ENCODE measurements around the gene NBPF3. TPM values are rescaled to one million over a fixed set of nuclear protein-coding genes. Genes with fewer than 3 reads are reported as not detected.
"Not testable (repeated sequence)": the region's sequence is repeated elsewhere in the genome, so short reads cannot be mapped to it uniquely, and the experiment has no call there.

The NBPF3 gene
- total RNA-seq, 1 donor from 2014 or later = 30.4 TPM

- Mint-ChIP-seq H3K36me3 (ENCODE audit: unreplicated experiment) (no peaks in the 10 kb centered on the region), H3K4me1 (ENCODE audit: unreplicated experiment) (no peaks in the 10 kb centered on the region), H3K27ac (ENCODE audit: unreplicated experiment) (no peak overlapping the region), H3K27me3 (ENCODE audit: unreplicated experiment) (peaks cover 40% of the 10 kb centered on the region), H3K9me3 (ENCODE audit: unreplicated experiment) (no peaks in the 10 kb centered on the region), H3K4me3 (ENCODE audit: unreplicated experiment) (no peak overlapping the region)
- no peak for TF ChIP-seq CTCF (IDR thresholded peaks at IDR 0.05)
- DNase-seq (ENCODE audit: extremely low spot score, unreplicated experiment) = no peak
Measured at GRCh38 chr1:21397813-21398188, 42.1 kb upstream of the NBPF3 start.

DNA sequence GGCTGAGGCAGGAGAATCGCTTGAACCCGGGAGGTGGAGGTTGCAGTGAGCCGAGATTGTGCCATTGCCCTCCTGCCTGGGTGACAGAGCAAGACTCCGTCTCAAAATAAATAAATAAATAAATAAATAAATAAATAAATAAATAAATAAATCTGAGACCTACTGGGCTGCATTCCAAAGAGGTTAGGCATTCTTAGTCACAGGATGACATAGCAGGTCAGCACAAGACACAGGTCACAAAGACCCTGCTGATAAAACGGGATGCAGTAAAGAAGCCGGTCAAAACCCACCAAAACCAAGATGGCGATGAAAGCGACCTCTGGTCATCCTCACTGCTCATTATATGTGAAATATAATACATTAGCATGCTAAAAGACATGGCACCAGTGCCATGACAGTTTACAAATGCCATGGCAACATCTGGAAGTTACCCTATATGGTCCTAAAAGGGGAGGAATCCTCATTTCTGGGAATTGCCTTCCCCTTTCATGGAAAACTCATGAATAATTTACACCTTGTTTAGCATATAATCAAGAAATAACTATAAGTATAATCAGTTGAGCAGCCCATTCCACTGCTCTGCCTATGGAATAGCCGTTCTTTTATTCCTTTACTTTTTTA is 38.1 kb upstream of the NBPF3 start:
- H3K27me3 Mint-ChIP-seq (ENCODE audit: unreplicated experiment) = peaks cover 36% of the 10 kb centered on the region
- H3K4me1 Mint-ChIP-seq (ENCODE audit: unreplicated experiment) = not testable (repeated sequence)

DNA sequence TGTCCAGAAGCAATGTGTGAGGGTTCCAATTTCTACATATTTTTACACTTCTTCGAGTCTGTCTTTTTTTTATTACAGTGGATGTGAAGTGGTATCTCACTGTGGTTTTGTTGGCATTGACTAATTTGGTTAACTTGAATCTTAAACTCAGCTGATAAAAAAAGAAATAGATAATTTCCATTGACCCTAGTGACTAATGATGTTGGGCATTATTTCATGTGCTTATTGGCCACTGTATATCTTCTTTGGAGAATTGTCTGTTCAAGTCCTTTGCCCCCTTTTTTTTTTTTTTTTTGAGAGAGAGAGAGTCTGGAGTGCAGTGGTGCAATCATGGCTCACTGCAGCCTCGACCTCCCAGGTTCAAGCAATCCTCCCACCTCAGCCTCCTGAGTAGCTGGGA is 33.3 kb upstream of the NBPF3 start:
- no peak for TF ChIP-seq CTCF (IDR thresholded peaks at IDR 0.05)
- Mint-ChIP-seq H3K27ac (ENCODE audit: unreplicated experiment) (no peak overlapping the region), H3K27me3 (ENCODE audit: unreplicated experiment) (peaks cover 39% of the 10 kb centered on the region), H3K4me3 (ENCODE audit: unreplicated experiment) (no peak overlapping the region), H3K4me1 (ENCODE audit: unreplicated experiment) (no peaks in the 10 kb centered on the region), H3K36me3 (ENCODE audit: unreplicated experiment) (no peaks in the 10 kb centered on the region), H3K9me3 (ENCODE audit: unreplicated experiment) (no peaks in the 10 kb centered on the region)
- DNase-seq (ENCODE audit: extremely low spot score, unreplicated experiment) = no peak

More for the DNA sequence above, 38.1 kb upstream of the NBPF3 start:
- not testable (repeated sequence) for H3K36me3 Mint-ChIP-seq (ENCODE audit: unreplicated experiment); H3K4me3 Mint-ChIP-seq (ENCODE audit: unreplicated experiment); H3K27ac Mint-ChIP-seq (ENCODE audit: unreplicated experiment); DNase-seq (ENCODE audit: extremely low spot score, unreplicated experiment); H3K9me3 Mint-ChIP-seq (ENCODE audit: unreplicated experiment)

- DNase-seq (ENCODE audit: extremely low spot score, unreplicated experiment); H3K27ac Mint-ChIP-seq (ENCODE audit: unreplicated experiment); H3K4me3 Mint-ChIP-seq (ENCODE audit: unreplicated experiment); H3K9me3 Mint-ChIP-seq (ENCODE audit: unreplicated experiment); H3K36me3 Mint-ChIP-seq (ENCODE audit: unreplicated experiment); H3K4me1 Mint-ChIP-seq (ENCODE audit: unreplicated experiment): not testable (repeated sequence)
- peaks cover 54% of the 10 kb centered on the region for H3K27me3 Mint-ChIP-seq (ENCODE audit: unreplicated experiment)
Measured at GRCh38 chr1:21409897-21410296, 30.0 kb upstream of the NBPF3 start.

DNA sequence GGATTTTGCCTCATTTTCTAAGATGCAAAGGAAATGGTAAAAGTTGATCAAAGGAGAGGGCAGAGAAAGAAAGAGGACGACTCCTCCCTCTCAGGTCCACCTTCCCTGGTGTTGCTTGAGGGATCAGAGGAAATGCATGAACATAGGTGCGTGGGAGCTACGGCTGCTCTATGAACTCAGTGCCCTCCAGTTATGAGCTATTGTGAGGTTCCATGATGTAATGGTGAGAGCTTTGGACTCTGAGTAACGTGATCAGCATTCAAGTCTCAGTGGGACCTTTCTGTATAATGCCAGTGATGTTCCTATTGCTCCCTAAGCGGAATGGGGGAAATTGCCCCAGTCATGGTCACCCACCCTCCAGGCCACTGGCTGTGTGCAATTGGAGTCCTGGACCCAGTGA is 25.9 kb upstream of the NBPF3 start:
- no peak overlapping the region for H3K27ac Mint-ChIP-seq (ENCODE audit: unreplicated experiment)
- peaks cover 65% of the 10 kb centered on the region for H3K27me3 Mint-ChIP-seq (ENCODE audit: unreplicated experiment)
- H3K9me3 Mint-ChIP-seq (ENCODE audit: unreplicated experiment) = no peaks in the 10 kb centered on the region
- no peaks in the 10 kb centered on the region for H3K36me3 Mint-ChIP-seq (ENCODE audit: unreplicated experiment)
- TF ChIP-seq CTCF (IDR thresholded peaks at IDR 0.05) = no peak
- no peak for DNase-seq (ENCODE audit: extremely low spot score, unreplicated experiment)
- H3K4me3 Mint-ChIP-seq (ENCODE audit: unreplicated experiment) = no peak overlapping the region
- no peaks in the 10 kb centered on the region for H3K4me1 Mint-ChIP-seq (ENCODE audit: unreplicated experiment)

DNA sequence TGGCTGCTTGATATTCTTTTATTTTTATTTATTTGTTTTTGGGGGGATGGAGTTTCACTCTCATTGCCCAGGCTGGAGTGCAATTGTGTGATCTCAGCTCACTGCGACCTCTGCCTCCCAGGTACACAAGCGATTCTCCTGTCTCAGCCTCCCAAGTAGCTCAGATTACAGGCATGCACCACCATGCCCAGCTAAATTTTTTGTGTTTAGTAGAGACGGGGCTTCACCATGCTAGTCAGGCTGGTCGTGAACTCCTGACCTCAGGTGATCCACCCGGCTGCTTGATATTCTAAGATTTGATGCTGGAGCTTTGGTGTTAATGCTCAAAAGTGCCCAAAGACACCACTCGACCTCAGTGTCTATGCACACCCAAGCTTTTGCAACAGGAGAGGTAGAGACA is 19.6 kb upstream of the NBPF3 start:
- peaks cover 62% of the 10 kb centered on the region for H3K27me3 Mint-ChIP-seq (ENCODE audit: unreplicated experiment)
- not testable (repeated sequence) for DNase-seq (ENCODE audit: extremely low spot score, unreplicated experiment); H3K36me3 Mint-ChIP-seq (ENCODE audit: unreplicated experiment); H3K4me3 Mint-ChIP-seq (ENCODE audit: unreplicated experiment); H3K9me3 Mint-ChIP-seq (ENCODE audit: unreplicated experiment); H3K4me1 Mint-ChIP-seq (ENCODE audit: unreplicated experiment); H3K27ac Mint-ChIP-seq (ENCODE audit: unreplicated experiment)

GRCh38 chr1:21421307-21421706 is 18.6 kb upstream of the NBPF3 start:
- not testable (repeated sequence) for H3K27ac Mint-ChIP-seq (ENCODE audit: unreplicated experiment); H3K9me3 Mint-ChIP-seq (ENCODE audit: unreplicated experiment); DNase-seq (ENCODE audit: extremely low spot score, unreplicated experiment); H3K4me3 Mint-ChIP-seq (ENCODE audit: unreplicated experiment); H3K4me1 Mint-ChIP-seq (ENCODE audit: unreplicated experiment); H3K36me3 Mint-ChIP-seq (ENCODE audit: unreplicated experiment)
- H3K27me3 Mint-ChIP-seq (ENCODE audit: unreplicated experiment) = peaks cover 53% of the 10 kb centered on the region

GRCh38 chr1:21427798-21428480 is 12.0 kb upstream of the NBPF3 start:
- H3K27me3 Mint-ChIP-seq (ENCODE audit: unreplicated experiment) = peaks cover 19% of the 10 kb centered on the region
- DNase-seq (ENCODE audit: extremely low spot score, unreplicated experiment) = peak; percentile 77
- not testable (repeated sequence) for H3K9me3 Mint-ChIP-seq (ENCODE audit: unreplicated experiment); H3K27ac Mint-ChIP-seq (ENCODE audit: unreplicated experiment); H3K36me3 Mint-ChIP-seq (ENCODE audit: unreplicated experiment); H3K4me1 Mint-ChIP-seq (ENCODE audit: unreplicated experiment)
- H3K4me3 Mint-ChIP-seq (ENCODE audit: unreplicated experiment) = peak overlapping the region; percentile 76

GRCh38 chr1:21428481-21429073 is 11.4 kb upstream of the NBPF3 start:
- not testable (repeated sequence) for H3K9me3 Mint-ChIP-seq (ENCODE audit: unreplicated experiment); H3K27ac Mint-ChIP-seq (ENCODE audit: unreplicated experiment); H3K4me1 Mint-ChIP-seq (ENCODE audit: unreplicated experiment); H3K36me3 Mint-ChIP-seq (ENCODE audit: unreplicated experiment)
- peaks cover 14% of the 10 kb centered on the region for H3K27me3 Mint-ChIP-seq (ENCODE audit: unreplicated experiment)
- DNase-seq (ENCODE audit: extremely low spot score, unreplicated experiment) = peak; percentile 63
- peak overlapping the region; percentile 14 for H3K4me3 Mint-ChIP-seq (ENCODE audit: unreplicated experiment)
